Kidney (tissue), 14 donors: Measurements from ENCODE around the gene CNIH4. TPM values are rescaled to one million over a fixed set of nuclear protein-coding genes. Genes with fewer than 3 reads are reported as not detected.

Experiments used
- DNase-seq, 5 donors: peaks; one replicate each; pipeline ENCODE4 v3.0.0-alpha.2; 2013 to 2020
- FAIRE-seq: peaks from 2 replicates; lab custom pipeline; 2012; peaks lifted over from hg19 to GRCh38; lab: Jason Lieb, UNC
- H3K27ac ChIP-seq, 2 donors: one replicate each; pipeline ENCODE4 v1.7.0; 2013; ENCODE audit warnings: low read depth in 2 of 2, low read length in 2 of 2, inconsistent platforms in 1 of 2
- H3K27me3 ChIP-seq: one replicate; pipeline ENCODE4 v1.7.1; 2013; ENCODE audit warnings: low read length, inconsistent platforms; ENCODE audit not compliant: control insufficient read depth, insufficient read depth
- H3K36me3 ChIP-seq, 3 donors: one replicate each; pipeline versions ENCODE4 v1.7.0 to v1.7.1; 2013; ENCODE audit warnings: low read length in 3 of 3, control low read depth in 1 of 3, inconsistent platforms in 1 of 3; ENCODE audit not compliant: insufficient read depth in 3 of 3, control insufficient read depth in 2 of 3
- H3K4me1 ChIP-seq, 3 donors: one replicate each; pipeline versions ENCODE4 v1.7.0 to v1.7.1; 2013; ENCODE audit warnings: low read length in 3 of 3, inconsistent platforms in 1 of 3, low read depth in 1 of 3; ENCODE audit not compliant: control insufficient read depth in 2 of 3, insufficient read depth in 2 of 3
- H3K4me3 ChIP-seq, 3 donors: one replicate each; pipeline versions ENCODE4 v1.7.0 to v1.8.1; 2013; ENCODE audit warnings: low read length in 3 of 3, control low read depth in 1 of 3, inconsistent platforms in 1 of 3
- H3K9ac ChIP-seq, 3 donors: one replicate each; pipeline versions ENCODE4 v1.7.0 to v1.7.1; 2013; ENCODE audit warnings: low read length in 3 of 3, control low read depth in 1 of 3, inconsistent platforms in 1 of 3
- H3K9me3 ChIP-seq, 3 donors: one replicate each; pipeline versions ENCODE4 v1.7.0 to v1.7.1; 2013; ENCODE audit warnings: low read length in 3 of 3, control low read depth in 1 of 3, inconsistent platforms in 1 of 3; ENCODE audit not compliant: control insufficient read depth in 2 of 3, insufficient read depth in 1 of 3
- intact Hi-C: fragments of 100-400 bp; cut with DNase I; formaldehyde crosslinking; loops from one replicate; pipeline ENCODE4 v1.11.1; 2022
- polyA plus RNA-seq: library from polyadenylated mRNA; stranded (reverse); fragments of 350-450 nt; fragmentation: Illumina TruSeq; extraction: RNeasy Lipid Tissue Mini Kit (QIAGEN cat#74804); gene quantifications from one replicate; pipeline ENCODE4 v1.2.3, GENCODE V29; 2014; ENCODE audit warnings: low read depth, low replicate concordance; ENCODE audit not compliant: insufficient read depth
- total RNA-seq: library from RNA; stranded (reverse); fragmentation: NEBNext Ultra II Directional; extraction: Animal tissue kit (Norgen Biotek cat#: 25700); gene quantifications from one replicate; pipeline ENCODE4 v1.2.1, GENCODE V29; 2021
- TF ChIP-seq, protein P1 (sequence below): IDR thresholded peaks from 3 replicates; pipeline ENCODE4 v1.5.1; 2012; ENCODE audit warnings: mild to moderate bottlenecking, moderate library complexity, borderline replicate concordance; ENCODE audit not compliant: insufficient read depth; ENCODE audit errors: extremely low read depth
- donor health status: control.
- donor health status: control.
- donor health status: control.
- donor health status: control.
- donor health status: control.
- donor health status: DM: yes; HTN: yes; CAD: no.
- donor health status: Normal renal cell carcinoma (clear cell type).

Gene CNIH4
- total and polyA plus RNA-seq, 2 donors from 2014 or later, result 51.0 to 77.9 TPM

DNA sequence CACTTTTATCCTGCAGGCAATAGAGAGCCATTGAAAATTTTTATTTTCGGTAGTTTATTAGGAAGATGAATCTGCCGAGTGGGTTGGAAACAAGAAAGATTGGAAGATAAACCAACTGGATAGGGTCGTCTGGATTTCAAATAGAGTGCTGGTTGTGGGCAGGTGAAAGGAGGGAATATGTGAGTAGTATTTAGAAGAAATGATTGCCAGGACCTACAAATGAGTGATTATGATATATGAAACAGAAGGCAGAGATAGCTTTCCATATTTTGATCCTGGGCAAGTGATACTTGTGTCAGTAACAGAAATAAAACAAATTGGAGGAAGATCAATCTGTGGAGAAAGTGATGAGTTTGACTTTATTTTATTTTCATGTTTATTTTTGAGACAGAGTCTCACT lies 2.5 kb downstream of the CNIH4 start:
- DNase-seq (no peak), FAIRE-seq (no peak)
- Histone ChIP-seq H3K9ac (no peak overlapping the region), H3K27ac (no peak overlapping the region), H3K4me3 (no peak overlapping the region), H3K9me3 (no peaks in the 10 kb centered on the region), H3K36me3 (no peaks in the 10 kb centered on the region), H3K4me1 (peaks cover 3 to 11% (median 10%) of the 10 kb centered on the region in 3 donors), H3K27me3 (no peaks in the 10 kb centered on the region)
- intact Hi-C loops, result no loop called here
- TF ChIP-seq, protein P1, sequence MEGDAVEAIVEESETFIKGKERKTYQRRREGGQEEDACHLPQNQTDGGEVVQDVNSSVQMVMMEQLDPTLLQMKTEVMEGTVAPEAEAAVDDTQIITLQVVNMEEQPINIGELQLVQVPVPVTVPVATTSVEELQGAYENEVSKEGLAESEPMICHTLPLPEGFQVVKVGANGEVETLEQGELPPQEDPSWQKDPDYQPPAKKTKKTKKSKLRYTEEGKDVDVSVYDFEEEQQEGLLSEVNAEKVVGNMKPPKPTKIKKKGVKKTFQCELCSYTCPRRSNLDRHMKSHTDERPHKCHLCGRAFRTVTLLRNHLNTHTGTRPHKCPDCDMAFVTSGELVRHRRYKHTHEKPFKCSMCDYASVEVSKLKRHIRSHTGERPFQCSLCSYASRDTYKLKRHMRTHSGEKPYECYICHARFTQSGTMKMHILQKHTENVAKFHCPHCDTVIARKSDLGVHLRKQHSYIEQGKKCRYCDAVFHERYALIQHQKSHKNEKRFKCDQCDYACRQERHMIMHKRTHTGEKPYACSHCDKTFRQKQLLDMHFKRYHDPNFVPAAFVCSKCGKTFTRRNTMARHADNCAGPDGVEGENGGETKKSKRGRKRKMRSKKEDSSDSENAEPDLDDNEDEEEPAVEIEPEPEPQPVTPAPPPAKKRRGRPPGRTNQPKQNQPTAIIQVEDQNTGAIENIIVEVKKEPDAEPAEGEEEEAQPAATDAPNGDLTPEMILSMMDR, result no peak

DNA sequence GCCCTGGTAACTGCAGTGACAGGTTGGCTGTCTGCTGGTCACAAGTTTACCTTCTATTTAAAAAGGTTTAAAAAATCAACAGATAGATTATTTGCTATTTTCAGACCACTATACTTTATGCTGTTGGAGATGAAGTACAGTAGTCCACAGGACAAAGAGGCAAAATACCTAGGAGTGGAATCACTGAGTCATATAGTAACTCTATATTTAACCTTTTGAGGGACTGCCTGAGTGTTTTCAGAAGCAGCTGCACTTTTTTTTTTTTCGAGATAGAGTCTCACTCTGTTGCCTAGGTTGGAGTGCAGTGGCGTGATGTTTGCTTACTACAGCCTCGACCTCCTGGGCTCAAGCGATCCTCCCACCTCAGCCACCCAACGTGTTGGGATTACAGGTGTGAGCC lies 11.7 kb downstream of the CNIH4 start:
- FAIRE-seq, result no peak
- no peak overlapping the region for H3K27ac ChIP-seq
- H3K36me3 ChIP-seq, result peaks cover 12 to 41% (median 17%) of the 10 kb centered on the region in 3 donors
- H3K9ac ChIP-seq, result no peak overlapping the region
- H3K9me3 ChIP-seq, result no peaks in the 10 kb centered on the region
- intact Hi-C loops, result no loop called here
- TF ChIP-seq, protein P1, result no peak
- no peaks in the 10 kb centered on the region for H3K27me3 ChIP-seq
- no peak overlapping the region for H3K4me3 ChIP-seq
- DNase-seq, result no peak
- H3K4me1 ChIP-seq, result peaks cover 0 to 7% (median 3%) of the 10 kb centered on the region in 3 donors

GRCh38 chr1:224373008-224373590 lies 16.4 kb downstream of the CNIH4 start:
- TF ChIP-seq, protein P1, result no peak
- no peak overlapping the region for H3K4me3 ChIP-seq
- peaks cover 12 to 54% (median 23%) of the 10 kb centered on the region in 3 donors for H3K36me3 ChIP-seq
- DNase-seq, result no peak
- H3K27me3 ChIP-seq, result no peaks in the 10 kb centered on the region
- intact Hi-C loops, result no loop called here
- H3K4me1 ChIP-seq, result no peaks in the 10 kb centered on the region
- H3K27ac ChIP-seq, result no peak overlapping the region
- H3K9me3 ChIP-seq, result no peaks in the 10 kb centered on the region
- FAIRE-seq, result no peak
- H3K9ac ChIP-seq, result no peak overlapping the region

GRCh38 chr1:224375059-224375458 lies 18.4 kb downstream of the CNIH4 start:
- Histone ChIP-seq H3K4me3 (no peak overlapping the region), H3K27ac (no peak overlapping the region), H3K36me3 (peaks cover 14 to 50% (median 23%) of the 10 kb centered on the region in 3 donors), H3K9ac (no peak overlapping the region), H3K9me3 (no peaks in the 10 kb centered on the region), H3K27me3 (no peaks in the 10 kb centered on the region), H3K4me1 (no peaks in the 10 kb centered on the region)
- TF ChIP-seq, protein P1, result no peak
- no peak for DNase-seq
- intact Hi-C loops, result no loop called here
- FAIRE-seq, result no peak
